KMS-11 (cell line): Measurements from ENCODE around the gene ANKRD36B.
"Not testable (repeated sequence)": the region's sequence is repeated elsewhere in the genome, so short reads cannot be mapped to it uniquely, and the experiment has no call there.

Experiments used
- H2AFZ ChIP-seq: fragments of 200-600 bp; sonication (generic); 2 replicates; pipeline ENCODE4 v1.6.1; 2016; ENCODE audit warnings: antibody characterized with exemption, mixed run types, low read depth
- H3K27ac ChIP-seq: fragments of 200-600 bp; sonication (generic); 2 replicates; pipeline ENCODE4 v1.6.1; 2016; ENCODE audit warnings: mild to moderate bottlenecking, mixed run types
- H3K27me3 ChIP-seq: fragments of 200-600 bp; sonication (generic); 2 replicates; pipeline ENCODE4 v1.6.1; 2017; ENCODE audit warnings: mild to moderate bottlenecking, low read depth, mixed run types, moderate library complexity; ENCODE audit not compliant: insufficient read depth
- H3K36me3 ChIP-seq: fragments of 200-600 bp; sonication (generic); 2 replicates; pipeline ENCODE4 v1.6.1; 2017; ENCODE audit warnings: mild to moderate bottlenecking, mixed run types; ENCODE audit not compliant: insufficient read depth
- H3K4me1 ChIP-seq: fragments of 200-600 bp; sonication (generic); 2 replicates; pipeline ENCODE4 v1.6.1; 2016; ENCODE audit warnings: mild to moderate bottlenecking, low read depth, mixed run types; ENCODE audit not compliant: poor library complexity, severe bottlenecking
- H3K4me2 ChIP-seq: fragments of 200-600 bp; sonication (generic); 2 replicates; pipeline ENCODE4 v1.7.0; 2016; ENCODE audit warnings: mild to moderate bottlenecking, mixed run types
- H3K4me3 ChIP-seq: fragments of 200-600 bp; sonication (generic); IDR thresholded peaks from 2 replicates; pipeline ENCODE4 v1.6.1; 2017; ENCODE audit warnings: low read depth, low read length, mixed read lengths; ENCODE audit not compliant: insufficient read depth
- H3K79me2 ChIP-seq: fragments of 200-600 bp; sonication (generic); 2 replicates; pipeline ENCODE4 v1.6.1; 2016; ENCODE audit warnings: low read depth, mixed run types; ENCODE audit not compliant: insufficient read depth
- H3K9ac ChIP-seq: fragments of 200-600 bp; sonication (generic); 2 replicates; pipeline ENCODE4 v1.6.1; 2016; ENCODE audit warnings: mild to moderate bottlenecking, mixed run types
- H4K20me1 ChIP-seq: fragments of 200-600 bp; sonication (generic); 2 replicates; pipeline ENCODE4 v1.6.1; 2016; ENCODE audit warnings: mild to moderate bottlenecking, mixed run types; ENCODE audit not compliant: insufficient read depth
- TF ChIP-seq, protein P1 (sequence below): fragments of 200-600 bp; sonication (generic); conservative IDR thresholded peaks from 2 replicates; pipeline ENCODE4 v1.6.1; 2017; ENCODE audit warnings: low read depth, mild to moderate bottlenecking, antibody characterized with exemption, low read length, moderate library complexity, mixed read lengths

The ANKRD36B gene

DNA sequence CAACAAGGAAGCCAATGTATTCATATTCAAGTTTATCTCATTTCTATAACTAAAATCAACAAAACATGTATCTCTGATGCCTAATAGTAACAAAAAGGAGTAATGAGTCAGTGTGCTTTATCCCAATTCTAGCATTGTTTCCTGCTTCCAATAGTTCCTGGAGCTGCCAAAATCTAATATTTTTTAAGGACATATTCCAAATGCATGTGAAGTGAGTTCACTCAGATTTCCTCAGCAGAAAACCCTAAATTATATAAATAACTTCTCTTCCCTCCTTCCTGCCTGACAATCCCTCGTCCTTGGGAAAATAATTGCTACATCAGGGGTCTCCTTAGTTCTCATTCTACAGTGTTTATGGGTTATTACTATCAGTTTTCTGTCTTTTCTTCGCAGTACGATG is 37.3 kb downstream of the ANKRD36B start:
- not testable (repeated sequence) for H3K27me3 ChIP-seq, H3K36me3 ChIP-seq, H2AFZ ChIP-seq, H3K9ac ChIP-seq, H3K4me2 ChIP-seq, H3K27ac ChIP-seq, H4K20me1 ChIP-seq, H3K79me2 ChIP-seq, H3K4me1 ChIP-seq, H3K4me3 ChIP-seq

DNA sequence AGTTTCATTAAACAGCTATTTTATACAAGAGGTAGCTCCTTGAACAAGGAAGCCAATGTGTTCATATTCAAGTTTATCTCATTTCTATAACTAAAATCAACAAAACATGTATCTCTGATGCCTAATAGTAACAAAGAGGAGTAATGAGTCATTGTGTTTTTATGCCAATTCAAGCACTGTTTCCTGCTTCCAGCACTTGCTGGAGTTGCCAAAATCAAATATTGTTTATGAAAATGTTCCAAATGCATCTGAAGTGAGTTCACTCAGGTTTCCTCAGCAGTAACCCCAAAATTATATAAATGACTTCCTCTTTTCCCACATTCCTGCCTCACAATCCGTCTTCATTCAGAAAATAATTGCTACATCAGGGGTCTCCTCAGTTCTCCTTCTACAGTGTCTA is 39.2 kb downstream of the ANKRD36B start:
- H2AFZ ChIP-seq, H3K4me1 ChIP-seq, H3K36me3 ChIP-seq: not testable (repeated sequence)

DNA sequence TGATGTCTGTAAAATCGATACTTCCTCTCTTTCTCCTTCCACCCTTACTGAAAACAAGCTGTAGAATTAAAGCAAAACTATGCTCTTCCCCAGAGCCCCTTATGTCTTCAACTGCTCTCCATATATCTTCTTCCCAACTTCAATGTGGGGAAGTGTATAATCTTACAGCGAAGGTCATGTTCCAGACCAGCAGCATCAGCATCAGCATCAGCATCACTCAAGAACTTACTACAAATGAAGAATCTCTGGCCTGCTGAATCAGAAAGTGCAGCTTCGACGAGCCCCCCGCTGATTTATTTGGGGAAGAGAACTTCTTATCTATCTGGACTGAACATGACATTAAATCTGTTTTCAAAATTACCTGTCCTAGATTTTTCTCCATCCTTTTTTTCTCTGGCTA is 40.6 kb downstream of the ANKRD36B start:
- H3K27ac ChIP-seq, H3K36me3 ChIP-seq, H2AFZ ChIP-seq, H3K9ac ChIP-seq, H3K79me2 ChIP-seq, H3K27me3 ChIP-seq, H3K4me3 ChIP-seq, H4K20me1 ChIP-seq, H3K4me1 ChIP-seq, H3K4me2 ChIP-seq: not testable (repeated sequence)

More for the DNA sequence above, 39.2 kb downstream of the ANKRD36B start:
- H3K4me3 ChIP-seq, H4K20me1 ChIP-seq, H3K4me2 ChIP-seq, H3K79me2 ChIP-seq, H3K9ac ChIP-seq, H3K27ac ChIP-seq, H3K27me3 ChIP-seq: not testable (repeated sequence)

DNA sequence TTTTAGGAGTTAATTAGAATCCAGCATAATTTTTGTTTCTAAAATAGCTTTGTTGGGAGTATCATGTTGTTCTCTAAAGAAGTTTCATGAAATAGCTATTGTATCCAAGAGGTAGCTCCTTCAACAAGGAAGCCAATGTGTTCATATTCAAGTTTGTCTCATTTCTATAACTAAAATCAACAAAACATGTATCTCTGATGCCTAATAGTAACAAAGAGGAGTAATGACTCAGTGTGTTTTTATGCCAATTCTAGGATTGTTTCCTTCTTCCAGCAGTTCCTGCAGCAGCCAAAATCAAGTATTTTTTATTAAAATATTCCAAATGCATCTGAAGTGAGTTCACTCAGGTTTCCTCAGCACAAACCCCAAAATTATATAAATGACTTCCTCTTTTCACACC is 41.1 kb downstream of the ANKRD36B start:
- H3K27ac ChIP-seq, H3K4me2 ChIP-seq, H3K9ac ChIP-seq, H3K36me3 ChIP-seq, H3K4me3 ChIP-seq, H3K79me2 ChIP-seq, H3K27me3 ChIP-seq, H2AFZ ChIP-seq, H3K4me1 ChIP-seq, H4K20me1 ChIP-seq: not testable (repeated sequence)

- H3K4me1 ChIP-seq = no peaks in the 10 kb centered on the region
- no peak overlapping the region for H3K9ac ChIP-seq
- no peaks in the 10 kb centered on the region for H3K79me2 ChIP-seq
- no peak overlapping the region for H3K4me3 ChIP-seq
- no peak overlapping the region for H3K27ac ChIP-seq
- H4K20me1 ChIP-seq = no peaks in the 10 kb centered on the region
- TF ChIP-seq, protein P1, sequence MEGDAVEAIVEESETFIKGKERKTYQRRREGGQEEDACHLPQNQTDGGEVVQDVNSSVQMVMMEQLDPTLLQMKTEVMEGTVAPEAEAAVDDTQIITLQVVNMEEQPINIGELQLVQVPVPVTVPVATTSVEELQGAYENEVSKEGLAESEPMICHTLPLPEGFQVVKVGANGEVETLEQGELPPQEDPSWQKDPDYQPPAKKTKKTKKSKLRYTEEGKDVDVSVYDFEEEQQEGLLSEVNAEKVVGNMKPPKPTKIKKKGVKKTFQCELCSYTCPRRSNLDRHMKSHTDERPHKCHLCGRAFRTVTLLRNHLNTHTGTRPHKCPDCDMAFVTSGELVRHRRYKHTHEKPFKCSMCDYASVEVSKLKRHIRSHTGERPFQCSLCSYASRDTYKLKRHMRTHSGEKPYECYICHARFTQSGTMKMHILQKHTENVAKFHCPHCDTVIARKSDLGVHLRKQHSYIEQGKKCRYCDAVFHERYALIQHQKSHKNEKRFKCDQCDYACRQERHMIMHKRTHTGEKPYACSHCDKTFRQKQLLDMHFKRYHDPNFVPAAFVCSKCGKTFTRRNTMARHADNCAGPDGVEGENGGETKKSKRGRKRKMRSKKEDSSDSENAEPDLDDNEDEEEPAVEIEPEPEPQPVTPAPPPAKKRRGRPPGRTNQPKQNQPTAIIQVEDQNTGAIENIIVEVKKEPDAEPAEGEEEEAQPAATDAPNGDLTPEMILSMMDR = no peak
- no peaks in the 10 kb centered on the region for H3K36me3 ChIP-seq
- H2AFZ ChIP-seq = no peak overlapping the region
- H3K4me2 ChIP-seq = no peak overlapping the region
- no peaks in the 10 kb centered on the region for H3K27me3 ChIP-seq
These were observed 43.0 kb downstream of the ANKRD36B start for GRCh38 chr2:97546711-97547110.

GRCh38 chr2:97544911-97545310 is 44.8 kb downstream of the ANKRD36B start:
- H4K20me1 ChIP-seq, H3K36me3 ChIP-seq, H3K9ac ChIP-seq, H3K27ac ChIP-seq, H3K79me2 ChIP-seq, H3K4me3 ChIP-seq, H3K4me1 ChIP-seq, H2AFZ ChIP-seq, H3K27me3 ChIP-seq, H3K4me2 ChIP-seq: not testable (repeated sequence)

DNA sequence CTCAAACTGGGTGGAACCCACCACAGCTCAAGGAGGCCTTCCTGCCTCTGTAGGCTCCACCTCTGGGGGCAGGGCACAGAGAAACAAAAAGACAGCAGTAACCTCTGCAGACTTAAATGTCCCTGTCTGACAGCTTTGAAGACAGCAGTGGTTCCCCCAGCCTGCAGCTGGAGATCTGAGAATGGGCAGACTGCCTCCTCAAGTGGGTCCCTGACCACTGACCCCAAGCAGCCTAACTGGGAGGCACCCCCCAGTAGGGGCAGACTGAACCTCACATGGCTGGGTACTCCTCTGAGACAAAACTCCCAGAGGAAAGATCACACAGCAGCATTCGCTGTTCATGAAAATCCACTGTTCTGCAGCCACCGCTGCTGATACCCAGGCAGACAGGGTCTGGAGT is 63.8 kb downstream of the ANKRD36B start:
- H4K20me1 ChIP-seq, H3K9ac ChIP-seq, H3K27ac ChIP-seq, H2AFZ ChIP-seq, H3K27me3 ChIP-seq, H3K36me3 ChIP-seq, H3K4me3 ChIP-seq, H3K4me1 ChIP-seq, H3K79me2 ChIP-seq: not testable (repeated sequence)
- peak overlapping the region; percentile 21; the same call in 1 of the 2 replicates for H3K4me2 ChIP-seq

- H3K27ac ChIP-seq, H3K9ac ChIP-seq, H3K4me1 ChIP-seq, H3K79me2 ChIP-seq, H3K4me2 ChIP-seq, H3K36me3 ChIP-seq, H3K27me3 ChIP-seq, H2AFZ ChIP-seq, H3K4me3 ChIP-seq, H4K20me1 ChIP-seq: not testable (repeated sequence)
These were observed 65.9 kb downstream of the ANKRD36B start for GRCh38 chr2:97523816-97524215.

- H2AFZ ChIP-seq, H4K20me1 ChIP-seq, H3K4me2 ChIP-seq, H3K36me3 ChIP-seq, H3K27me3 ChIP-seq, H3K79me2 ChIP-seq, H3K27ac ChIP-seq, H3K4me1 ChIP-seq, H3K4me3 ChIP-seq, H3K9ac ChIP-seq: not testable (repeated sequence)
These were observed 66.6 kb downstream of the ANKRD36B start for GRCh38 chr2:97522916-97523555.

DNA sequence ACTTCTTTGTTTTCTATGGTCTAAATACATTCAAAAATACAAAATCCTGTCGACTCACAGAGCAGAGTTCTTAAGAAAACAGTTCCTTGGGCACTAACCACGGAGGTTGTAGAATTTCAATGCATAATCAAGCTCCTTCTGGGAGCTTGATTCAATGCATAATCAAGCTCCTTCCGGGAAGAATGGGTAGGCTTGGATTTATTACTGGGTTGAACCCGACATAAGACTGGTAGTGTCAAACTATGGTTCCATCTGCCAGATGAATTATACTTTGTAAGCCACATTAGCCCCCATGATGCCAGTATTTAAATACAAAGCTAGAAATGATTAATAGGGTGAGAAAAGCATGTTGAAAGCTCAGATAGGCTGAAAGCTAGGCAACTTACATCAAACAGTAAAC is 94.0 kb downstream of the ANKRD36B start:
- H3K9ac ChIP-seq, H2AFZ ChIP-seq, H3K4me2 ChIP-seq, H3K4me3 ChIP-seq, H3K36me3 ChIP-seq, H4K20me1 ChIP-seq, H3K79me2 ChIP-seq, H3K27me3 ChIP-seq, H3K4me1 ChIP-seq, H3K27ac ChIP-seq: not testable (repeated sequence)
